Hepatocyte (in vitro differentiated cells): ENCODE results near the gene ABHD1.

Source experiments
- CTCF ChIP-seq: fragments of 200-600 bp; sonication (generic); IDR thresholded peaks from 2 replicates; pipeline ENCODE4 v1.5.1; 2016; ENCODE audit warnings: antibody characterized with exemption, mild to moderate bottlenecking; ENCODE audit not compliant: poor library complexity
- EZH2 ChIP-seq: fragments of 200-600 bp; sonication (generic); IDR thresholded peaks from 2 replicates; pipeline ENCODE4 v1.6.1; 2016; ENCODE audit warnings: antibody characterized with exemption, mild to moderate bottlenecking, borderline replicate concordance
- EZH2phosphoT487 ChIP-seq: fragments of 200-600 bp; sonication (generic); IDR thresholded peaks from one replicate; pipeline ENCODE4 v1.6.1; 2018; ENCODE audit warnings: antibody characterized with exemption, mild to moderate bottlenecking, low read depth, moderate library complexity; ENCODE audit not compliant: unreplicated experiment, severe bottlenecking

- TF ChIP-seq CTCF (no peak), EZH2phosphoT487 (no peak), EZH2 (no peak)
These were observed 47.1 kb downstream of the ABHD1 start for GRCh38 chr2:27170581-27171337.
